CD4-positive, alpha-beta T cell treated with Interleukin-17A for 1 hour (primary cell): ENCODE data around the gene SLCO4C1.
"Not testable (repeated sequence)": the region's sequence is repeated elsewhere in the genome, so short reads cannot be mapped to it uniquely, and the experiment has no call there.

Experiments used
- DNase-seq: peaks from one replicate; pipeline ENCODE4 v3.0.0-alpha.2; 2020

The SLCO4C1 gene, protein sequence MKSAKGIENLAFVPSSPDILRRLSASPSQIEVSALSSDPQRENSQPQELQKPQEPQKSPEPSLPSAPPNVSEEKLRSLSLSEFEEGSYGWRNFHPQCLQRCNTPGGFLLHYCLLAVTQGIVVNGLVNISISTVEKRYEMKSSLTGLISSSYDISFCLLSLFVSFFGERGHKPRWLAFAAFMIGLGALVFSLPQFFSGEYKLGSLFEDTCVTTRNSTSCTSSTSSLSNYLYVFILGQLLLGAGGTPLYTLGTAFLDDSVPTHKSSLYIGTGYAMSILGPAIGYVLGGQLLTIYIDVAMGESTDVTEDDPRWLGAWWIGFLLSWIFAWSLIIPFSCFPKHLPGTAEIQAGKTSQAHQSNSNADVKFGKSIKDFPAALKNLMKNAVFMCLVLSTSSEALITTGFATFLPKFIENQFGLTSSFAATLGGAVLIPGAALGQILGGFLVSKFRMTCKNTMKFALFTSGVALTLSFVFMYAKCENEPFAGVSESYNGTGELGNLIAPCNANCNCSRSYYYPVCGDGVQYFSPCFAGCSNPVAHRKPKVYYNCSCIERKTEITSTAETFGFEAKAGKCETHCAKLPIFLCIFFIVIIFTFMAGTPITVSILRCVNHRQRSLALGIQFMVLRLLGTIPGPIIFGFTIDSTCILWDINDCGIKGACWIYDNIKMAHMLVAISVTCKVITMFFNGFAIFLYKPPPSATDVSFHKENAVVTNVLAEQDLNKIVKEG

GRCh38 chr5:102296178-102296817 is at the start of gene SLCO4C1:
SLCO4C1 (minus strand) TSS chr5:102296284; CDS start chr5:102296262, 22 bp downstream.
- DNase-seq: peak; percentile 79

DNA sequence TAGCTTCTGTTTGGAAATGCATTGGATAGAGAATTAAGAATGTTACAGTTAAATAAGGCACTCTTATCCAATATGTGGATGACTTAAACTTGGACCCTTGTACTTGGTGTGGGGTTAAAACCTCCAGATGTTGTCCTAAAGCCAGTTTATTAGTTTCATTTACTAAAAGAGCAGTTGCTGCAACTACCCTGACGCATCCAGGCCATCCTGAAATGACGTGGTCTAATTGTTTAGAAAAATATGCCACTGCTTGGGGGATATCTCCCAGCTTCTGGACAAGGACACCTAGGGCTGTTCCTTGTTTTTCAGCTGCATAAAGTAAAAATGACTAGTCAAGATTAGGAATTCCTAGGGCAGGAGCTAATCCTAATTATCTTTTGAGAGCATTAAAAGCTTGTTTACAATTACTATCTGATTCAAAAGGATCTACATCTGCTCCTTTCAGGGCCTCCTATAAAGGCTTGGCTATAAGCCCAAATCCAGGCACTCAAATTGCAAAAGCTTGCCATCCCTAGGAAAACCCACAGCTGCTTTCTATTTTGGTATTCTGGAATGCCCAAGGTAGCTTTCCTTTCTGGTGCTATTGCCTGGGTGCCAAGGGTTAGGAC is 45.7 kb upstream of the SLCO4C1 start:
- DNase-seq: no peak

GRCh38 chr5:102324714-102325113 is 28.6 kb upstream of the SLCO4C1 start:
- DNase-seq: no peak

DNA sequence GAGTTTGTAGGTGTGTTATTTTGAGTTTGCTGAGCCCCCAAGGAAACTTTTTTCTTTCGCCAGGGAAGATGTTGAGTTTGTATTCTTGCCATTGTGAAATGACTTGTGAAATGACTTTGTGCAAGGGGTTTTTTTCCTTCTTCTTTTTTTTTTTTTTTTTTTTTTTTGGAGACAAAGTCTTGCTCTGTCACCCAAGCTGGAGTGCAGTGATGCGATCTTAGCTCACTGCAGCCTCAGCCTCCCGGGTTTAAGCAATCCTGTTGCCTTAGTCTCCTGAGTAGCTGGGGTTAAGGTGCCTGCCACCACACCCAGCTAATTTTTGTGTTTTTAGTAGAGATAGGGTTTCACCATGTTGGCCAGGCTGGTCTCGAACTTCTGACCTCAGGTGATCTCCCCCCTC is 22.7 kb upstream of the SLCO4C1 start:
- DNase-seq: not testable (repeated sequence)

- DNase-seq: no peak
Observed at GRCh38 chr5:102314328-102314727, 18.2 kb upstream of the SLCO4C1 start.

- DNase-seq: no peak
Observed at GRCh38 chr5:102313912-102314311, 17.8 kb upstream of the SLCO4C1 start.

DNA sequence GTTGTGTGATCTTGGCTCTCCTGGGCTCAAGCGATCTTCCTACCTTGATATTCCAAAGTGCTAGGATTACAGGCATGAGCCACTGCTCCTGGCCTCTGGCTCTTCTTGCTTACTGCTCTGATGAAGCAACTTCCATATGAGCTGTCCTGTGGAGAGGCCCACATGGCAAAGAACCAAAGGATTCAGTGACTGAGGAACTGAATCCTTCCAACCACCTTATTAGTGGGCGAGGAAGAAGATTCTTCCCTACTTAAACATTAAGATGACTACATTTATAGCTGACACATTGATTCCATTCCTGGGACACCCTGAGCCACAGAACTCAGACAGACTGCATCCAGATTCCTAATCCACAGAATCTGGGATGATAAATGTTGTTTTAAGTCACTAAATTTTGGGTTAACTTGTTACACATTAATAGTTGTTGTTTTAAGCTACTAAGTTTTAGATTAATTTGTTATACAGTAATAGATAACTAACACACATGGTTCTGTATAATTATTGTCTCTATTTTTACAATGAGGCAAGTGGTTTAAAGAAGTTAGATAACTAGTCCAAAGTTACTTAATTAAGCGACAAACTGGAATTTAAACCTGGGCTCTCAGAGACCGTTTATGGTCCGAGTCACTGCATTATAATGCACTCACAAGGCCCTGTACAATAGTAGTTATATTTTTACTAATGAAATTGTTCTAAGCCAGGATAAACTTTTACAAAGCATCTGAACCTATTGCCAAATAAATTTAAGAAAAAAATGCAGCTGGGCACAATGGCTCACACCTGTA is 16.7 kb upstream of the SLCO4C1 start:
- no peak for DNase-seq

DNA sequence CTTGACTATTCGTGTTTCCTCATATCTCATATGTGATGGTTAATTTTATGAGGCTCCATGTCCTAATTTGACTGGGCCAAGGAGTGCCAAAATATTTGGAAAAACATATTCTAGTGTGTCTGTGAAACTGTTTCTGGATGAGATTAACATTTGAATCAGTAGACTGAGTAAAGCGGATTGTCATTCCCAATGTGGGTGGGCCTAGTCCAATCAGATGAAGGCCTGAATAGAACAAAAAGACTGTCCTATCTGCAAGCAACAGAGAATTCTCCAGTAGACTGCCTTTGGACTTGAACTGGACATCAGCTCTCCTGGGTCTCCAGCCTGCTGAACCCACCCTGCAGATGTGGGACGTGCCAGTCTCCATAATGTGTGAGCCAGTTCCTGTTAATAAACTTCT is 13.5 kb upstream of the SLCO4C1 start:
- DNase-seq: no peak

DNA sequence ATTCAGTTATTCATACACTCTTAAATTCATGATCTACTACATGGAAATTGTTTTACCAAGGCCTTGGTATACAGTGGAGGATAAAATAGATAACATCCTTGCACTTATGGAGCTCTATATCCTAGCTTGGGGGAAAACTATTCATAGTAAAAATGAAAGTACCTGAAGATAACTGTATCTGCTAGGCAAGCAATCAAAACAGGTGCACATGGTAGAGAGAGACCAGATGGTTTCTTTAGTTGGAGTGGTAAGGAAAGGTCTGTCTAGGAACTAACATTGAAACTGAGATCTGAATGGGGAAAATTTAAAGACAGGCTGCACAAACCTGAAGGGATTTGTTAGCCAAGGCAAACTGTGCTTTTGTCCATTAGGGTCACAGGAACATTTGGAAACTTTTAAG is 11.1 kb upstream of the SLCO4C1 start:
- no peak for DNase-seq

GRCh38 chr5:102306121-102306520 is 10.0 kb upstream of the SLCO4C1 start:
- DNase-seq: no peak

- DNase-seq: no peak
Observed at GRCh38 chr5:102295534-102296177, 428 bp downstream of the SLCO4C1 start.

- DNase-seq: no peak
Observed at GRCh38 chr5:102294886-102295395, 1.1 kb downstream of the SLCO4C1 start.

GRCh38 chr5:102290004-102290403 is 6.1 kb downstream of the SLCO4C1 start:
- DNase-seq: no peak

DNA sequence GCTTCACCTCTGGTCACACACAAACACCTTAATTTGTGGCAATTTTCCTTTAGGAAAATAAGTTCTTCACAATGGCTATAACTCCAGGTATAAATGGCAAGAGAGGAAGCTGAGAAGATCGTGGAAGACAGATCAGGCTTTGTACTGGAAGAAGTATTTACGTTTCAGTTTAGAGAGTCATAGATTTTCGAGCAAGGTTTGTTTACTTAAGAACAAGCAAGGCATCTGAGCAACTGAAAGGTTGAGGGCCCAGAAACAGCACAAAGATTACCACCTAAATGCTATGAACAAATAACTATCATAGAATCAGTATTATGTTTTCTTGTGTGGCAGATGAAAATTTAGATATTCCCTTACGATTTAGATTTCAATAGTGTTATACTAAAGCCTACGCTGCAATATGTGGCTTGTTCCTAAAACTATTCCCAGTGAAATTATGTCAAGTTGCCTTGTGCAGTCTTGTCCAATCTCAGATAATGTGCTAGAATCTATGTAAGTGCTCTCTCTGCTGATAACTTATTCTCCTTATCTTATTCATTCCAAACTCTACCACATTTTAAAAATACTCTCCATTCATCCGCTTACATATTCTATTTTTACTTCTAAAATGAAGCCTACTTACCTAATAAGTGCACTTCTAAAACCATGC is 6.7 kb downstream of the SLCO4C1 start:
- no peak for DNase-seq

GRCh38 chr5:102288630-102289029 is 7.5 kb downstream of the SLCO4C1 start:
- DNase-seq: no peak

DNA sequence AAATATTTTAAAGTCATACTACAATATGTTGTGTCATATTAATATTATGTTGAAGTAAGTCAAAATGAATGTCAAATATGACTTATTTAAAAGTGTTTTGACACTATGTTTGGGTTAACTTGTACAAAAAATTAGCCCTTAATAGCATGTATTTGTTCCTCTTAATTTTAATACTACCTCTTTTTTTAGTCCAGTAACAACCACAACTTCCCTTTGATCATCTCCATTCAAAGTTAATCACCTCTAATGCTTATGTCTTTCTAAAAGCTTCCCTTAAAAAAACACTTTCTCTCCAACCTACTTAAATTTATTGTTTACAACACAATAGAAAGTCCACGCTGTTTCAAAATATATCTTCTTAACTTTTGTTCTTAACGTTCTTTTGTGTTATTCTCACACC is 9.6 kb downstream of the SLCO4C1 start:
- no peak for DNase-seq

- no peak for DNase-seq
Observed at GRCh38 chr5:102283102-102283797, 12.8 kb downstream of the SLCO4C1 start.

DNA sequence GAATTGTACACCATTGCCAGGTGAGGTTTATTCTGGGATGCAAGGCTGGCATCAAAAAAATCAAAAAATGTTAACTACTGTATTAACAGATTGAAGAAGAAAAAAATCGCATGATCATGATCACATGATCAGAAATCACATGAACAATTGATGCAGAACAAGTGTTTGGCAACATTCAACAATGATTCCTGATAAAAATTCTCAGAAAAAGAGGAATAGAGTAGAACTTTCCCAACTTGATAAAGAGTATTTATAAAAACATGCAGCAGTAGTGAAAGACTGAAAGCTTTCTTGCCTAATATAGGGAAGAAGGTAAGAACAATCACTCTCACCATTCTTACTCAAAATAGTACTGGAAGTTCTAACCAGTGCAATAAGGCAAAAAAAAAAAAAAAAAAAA is 16.4 kb downstream of the SLCO4C1 start:
- DNase-seq: no peak

DNA sequence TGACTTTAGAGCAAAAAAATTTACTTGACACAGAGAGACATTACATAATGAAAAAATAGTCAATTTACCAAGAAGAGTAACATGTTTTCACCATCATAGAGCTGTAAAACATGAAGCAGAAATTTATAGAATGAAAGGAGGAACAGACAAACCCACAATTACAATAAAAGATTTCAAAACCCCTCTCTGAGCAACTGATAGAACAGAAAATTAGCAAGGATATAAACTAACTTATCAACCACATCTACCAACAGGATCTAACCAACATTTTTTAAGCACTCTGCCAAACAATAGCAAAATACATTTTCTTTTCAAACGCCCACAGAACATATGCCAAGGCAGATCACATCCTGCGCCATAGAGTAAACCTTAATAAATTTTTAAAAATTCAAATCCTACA is 17.9 kb downstream of the SLCO4C1 start:
- no peak for DNase-seq

DNA sequence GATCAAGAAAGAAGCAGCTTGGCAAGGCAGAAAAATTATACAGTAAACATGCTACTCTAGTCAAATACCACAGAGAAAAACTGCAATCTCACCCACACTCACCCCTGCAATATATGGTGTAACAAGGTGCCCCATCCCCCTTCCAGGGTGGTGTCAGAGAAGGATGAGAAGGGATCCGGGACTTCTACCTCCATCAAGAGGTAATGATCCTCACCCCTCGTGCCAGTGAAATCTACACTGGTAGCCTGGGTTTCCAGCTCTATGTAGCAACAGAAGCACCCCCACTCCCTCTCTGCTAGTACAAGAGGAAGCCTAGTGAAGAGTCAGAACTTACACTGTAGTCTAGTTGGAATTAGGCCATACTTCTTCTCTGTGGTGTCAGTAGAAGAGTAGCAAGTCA is 18.9 kb downstream of the SLCO4C1 start:
- DNase-seq: no peak

DNA sequence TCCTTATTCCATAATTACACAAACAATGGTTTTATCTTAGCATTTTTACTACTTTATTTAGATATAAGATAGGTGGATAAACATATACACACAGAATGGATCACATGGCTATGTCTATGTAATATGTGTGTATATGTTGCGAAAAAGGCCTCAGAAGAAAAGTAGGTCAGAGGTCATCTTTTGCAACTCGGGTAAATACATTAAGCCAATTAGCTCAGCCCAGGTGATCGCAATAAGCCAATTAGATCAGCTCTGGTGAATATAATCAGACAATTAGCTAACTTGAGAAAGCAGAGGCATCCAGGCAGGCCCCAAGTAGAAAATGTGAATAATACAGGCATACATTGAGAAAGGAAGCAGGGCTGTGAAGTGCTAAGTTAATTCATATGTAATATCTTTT is 24.3 kb downstream of the SLCO4C1 start:
- no peak for DNase-seq
